Measurements from ENCODE around the gene SLC2A8.

Gene SLC2A8

DNA sequence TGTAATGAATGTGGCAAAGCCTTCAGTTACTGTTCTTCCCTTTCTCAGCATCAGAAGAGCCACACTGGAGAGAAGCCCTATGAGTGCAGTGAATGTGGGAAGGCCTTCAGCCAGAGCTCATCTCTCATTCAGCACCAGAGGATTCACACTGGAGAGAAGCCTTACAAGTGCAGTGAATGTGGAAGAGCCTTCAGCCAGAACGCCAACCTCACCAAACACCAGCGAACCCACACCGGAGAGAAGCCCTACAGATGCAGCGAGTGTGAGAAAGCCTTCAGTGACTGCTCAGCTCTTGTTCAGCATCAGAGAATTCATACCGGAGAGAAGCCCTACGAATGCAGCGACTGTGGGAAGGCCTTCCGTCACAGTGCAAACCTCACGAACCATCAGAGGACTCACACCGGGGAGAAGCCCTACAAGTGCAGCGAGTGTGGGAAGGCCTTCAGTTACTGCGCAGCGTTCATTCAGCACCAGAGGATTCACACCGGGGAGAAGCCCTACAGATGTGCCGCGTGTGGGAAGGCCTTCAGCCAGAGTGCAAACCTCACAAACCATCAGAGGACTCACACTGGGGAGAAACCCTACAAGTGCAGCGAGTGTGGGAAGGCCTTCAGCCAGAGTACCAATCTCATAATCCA, 47.4 kb downstream of the SLC2A8 start:
- no peak for DNase-seq

DNA sequence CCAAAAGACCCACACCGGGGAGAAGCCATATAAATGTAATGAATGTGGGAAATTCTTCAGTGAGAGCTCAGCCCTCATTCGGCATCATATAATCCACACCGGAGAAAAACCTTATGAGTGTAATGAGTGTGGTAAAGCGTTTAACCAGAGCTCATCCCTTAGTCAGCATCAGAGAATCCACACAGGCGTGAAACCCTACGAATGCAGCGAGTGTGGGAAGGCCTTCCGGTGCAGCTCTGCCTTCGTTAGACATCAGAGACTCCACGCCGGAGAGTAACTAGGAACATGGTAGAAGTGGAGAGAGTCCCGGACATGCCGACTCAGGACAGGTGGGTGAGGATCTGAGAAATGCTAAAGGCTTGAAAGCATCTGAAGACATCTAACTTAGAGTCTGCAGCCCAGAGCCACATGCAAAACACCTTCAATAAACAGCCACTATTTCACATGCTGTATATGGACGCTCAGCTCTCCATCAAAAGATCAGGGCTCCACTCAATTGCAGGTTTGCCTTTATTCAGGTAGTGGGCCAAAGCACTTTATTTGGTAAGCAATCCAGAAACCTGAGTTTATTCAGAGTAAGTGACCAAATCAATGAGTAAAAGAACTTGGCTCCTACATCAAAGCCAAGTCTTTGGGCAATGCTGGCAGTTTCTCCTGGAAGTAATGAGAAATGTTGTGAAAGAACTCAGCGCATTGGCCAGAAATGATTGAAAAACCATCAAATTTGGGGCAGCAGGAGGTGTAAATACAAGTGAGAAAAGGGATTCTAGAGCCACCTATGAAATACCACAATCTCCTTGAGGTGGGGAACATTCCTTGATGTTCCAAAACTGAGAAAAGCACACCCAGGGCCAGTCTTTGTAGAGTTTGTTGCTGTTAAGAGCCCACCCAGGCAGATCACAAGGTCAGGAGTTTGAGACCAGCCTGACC, 48.2 kb downstream of the SLC2A8 start:
- no peak for DNase-seq

DNA sequence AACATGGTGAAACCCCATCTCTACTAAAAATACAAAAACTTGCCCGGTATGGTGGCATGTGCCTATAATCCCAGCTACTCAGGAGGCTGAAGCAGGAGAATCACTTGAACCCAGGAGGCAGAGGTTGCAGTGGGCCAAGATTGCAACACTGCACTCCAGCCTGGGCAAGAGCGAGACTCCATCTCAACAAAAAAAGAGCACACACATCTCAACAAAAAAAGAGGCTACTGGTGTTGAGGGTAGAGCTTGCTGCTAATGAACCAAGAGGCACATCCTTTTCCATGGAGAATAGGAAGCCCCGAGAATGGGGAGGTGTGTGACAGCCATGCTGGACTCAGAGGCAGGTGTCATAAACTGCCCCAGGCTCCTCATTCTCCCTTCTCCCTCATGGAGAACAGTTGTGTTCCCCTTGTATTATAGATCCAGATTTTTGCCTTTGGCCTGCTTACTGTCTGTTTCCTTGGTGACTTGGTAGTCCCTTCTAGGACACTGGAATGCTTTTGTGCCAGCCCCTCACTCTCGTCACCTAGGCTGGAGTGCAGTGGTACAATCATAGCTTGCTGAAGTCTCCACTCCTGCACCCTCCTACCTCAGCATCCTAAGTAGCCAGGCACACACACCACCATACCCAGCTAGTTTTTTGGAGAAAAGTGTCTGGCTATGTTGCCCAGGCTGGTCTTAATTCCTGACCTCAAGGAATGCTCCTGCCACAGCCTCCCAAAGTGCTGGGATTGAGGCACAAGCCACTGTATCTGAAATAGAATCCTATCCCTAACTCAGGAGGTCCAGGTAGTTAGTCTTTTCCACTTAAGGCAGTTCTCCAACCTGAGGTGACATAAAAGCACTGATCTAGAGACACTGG, 49.1 kb downstream of the SLC2A8 start:
- DNase-seq, result no peak

DNA sequence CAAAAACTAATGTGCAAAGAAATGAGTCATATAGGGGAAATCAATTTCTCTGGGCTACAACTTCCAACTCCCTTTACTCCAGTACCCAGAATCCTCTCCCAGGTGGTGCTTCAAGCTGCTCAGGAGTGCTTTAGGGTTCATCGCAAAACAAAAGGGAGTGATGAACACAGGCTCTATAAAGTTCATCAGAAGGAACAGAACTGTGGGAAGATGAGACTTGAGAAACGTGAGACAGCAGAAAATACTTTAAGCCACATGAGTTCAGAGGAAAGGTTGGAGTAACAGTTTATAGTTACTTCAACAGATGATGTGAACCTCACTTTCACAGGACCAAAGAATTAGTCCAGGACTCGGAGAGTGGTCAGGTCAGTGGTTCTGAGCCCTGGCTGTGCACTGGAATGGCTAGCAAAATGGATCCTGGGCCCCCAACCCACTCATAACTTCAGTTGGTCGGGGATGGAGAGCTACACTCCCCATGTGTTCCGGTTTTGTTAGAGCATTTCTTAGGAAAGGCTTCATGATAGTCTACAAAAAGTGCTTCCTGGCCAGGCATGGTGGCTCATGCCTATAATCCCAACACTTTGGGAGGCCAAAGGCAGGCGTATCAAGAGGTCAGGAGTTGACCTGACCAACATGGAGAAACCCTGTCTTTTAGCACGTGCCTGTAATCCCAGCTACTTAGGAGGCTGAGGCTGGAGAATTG, 49.9 kb downstream of the SLC2A8 start:
- no peak for DNase-seq

DNA sequence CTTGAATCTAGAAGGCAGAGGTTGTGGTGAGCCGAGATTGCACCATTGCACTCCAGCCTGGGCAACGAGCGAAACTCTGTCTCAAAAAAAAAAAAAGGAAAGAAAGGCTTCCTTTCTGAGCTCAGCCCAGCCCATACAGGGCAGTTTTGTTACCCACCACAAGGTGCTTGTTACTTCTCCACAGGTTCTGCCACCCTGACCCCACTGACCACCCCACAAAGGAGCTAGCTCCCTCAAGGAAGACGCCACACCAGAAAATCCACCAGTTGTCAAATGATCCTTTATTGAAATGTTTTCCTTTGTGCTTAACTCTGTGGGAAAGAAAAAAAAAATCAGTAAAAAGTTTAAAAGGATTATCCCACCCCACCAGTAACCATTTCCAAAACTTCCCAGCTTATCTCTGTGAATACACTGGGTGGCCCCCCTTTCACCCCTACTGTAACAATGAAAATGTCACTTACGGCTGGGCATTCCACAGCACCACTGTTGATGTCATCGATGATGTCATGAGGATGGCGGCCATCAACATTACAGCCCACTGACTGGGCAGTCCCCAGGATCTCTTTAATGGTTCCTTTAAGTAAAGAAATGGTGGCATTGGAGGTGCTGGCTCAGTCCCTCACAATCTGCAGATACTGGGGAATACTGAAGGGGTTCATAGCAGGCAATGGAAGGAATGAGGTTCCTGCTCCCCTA, 50.6 kb downstream of the SLC2A8 start:
- DNase-seq, result no peak

DNA sequence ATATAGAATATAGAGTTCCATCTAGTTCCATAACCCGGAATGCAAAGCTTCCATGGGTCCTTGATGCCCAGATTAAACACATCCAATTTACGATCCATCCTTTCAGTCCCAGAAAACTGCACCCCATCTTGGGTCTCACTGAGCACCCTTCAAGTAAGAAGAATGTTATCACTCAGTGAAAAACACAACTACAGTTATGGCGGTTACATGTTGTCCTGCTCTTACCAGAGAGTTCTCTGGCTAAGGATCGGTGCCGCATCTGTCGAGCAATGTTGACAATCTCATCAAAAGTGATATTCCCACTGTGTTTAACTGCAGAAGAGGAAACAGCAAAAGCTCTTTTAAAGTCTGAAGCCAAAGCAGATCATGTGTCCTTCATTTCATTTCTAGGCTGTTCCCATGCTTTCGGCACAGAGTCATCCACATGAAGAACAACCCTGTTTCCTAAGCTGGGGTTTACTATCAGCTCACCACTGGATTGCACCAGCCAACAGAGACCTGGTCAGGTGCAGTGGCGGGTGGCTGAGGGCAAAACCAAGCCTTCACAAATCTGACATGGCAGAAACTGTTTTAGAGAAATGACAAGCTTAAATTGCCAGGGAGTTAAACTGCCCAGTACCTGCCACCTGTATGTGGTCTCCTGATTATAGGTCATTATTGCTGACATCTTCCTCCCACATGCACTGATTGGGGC, 51.3 kb downstream of the SLC2A8 start:
- DNase-seq, result no peak

DNA sequence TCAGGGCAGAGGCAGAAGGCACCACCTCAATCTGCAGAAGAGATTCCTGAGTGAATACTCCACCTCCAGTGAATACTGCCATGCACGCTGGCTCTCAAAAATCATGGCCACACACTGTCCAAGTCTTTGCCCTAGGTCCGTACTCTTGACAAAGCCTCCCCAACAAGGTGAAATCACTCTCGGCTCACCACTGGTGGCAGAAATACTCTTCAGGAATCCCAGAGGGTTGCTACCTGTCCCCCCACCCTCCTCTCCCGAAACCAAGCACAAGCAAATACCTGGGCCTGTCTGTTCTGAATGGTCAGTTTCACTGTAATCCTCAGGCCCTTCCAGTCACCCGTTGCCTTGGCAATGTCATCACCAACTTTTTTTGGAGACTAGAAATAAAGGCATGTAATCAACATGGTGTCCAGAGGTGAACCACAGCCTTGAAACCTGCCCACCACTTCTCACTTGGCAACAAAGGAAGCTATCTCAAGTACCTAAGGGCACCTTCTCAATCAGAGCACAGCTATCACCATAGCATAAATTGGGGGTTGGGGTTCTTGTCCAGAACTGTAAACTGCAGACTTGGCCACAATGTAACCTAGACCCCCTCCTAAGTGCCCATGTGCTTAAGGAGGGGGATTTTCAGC, 52.5 kb downstream of the SLC2A8 start:
- no peak for DNase-seq

DNA sequence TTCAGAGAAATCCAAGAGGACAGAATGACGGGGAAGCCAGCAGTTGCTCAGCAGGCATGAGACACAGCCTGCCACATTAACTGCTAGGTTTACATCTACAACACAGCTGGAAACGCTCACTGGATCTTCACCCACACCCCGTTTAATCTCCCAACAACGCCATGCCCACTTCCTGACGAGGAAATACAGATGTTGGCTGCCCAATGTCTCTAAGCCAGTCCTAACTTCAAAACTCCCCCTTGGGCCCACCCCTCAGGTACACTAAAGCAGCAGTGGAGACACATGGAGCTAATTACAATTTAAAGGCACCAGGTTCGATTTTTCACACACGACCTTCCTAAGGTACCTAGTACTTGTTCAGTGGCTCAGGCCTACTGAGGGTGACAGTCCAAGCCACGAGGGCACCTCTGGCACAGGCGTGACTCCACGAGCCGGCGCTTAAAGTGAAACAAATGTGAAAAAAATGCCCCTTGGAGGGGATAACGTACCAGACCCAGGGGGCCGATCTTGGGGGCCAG, 53.3 kb downstream of the SLC2A8 start:
- DNase-seq, result no peak

DNA sequence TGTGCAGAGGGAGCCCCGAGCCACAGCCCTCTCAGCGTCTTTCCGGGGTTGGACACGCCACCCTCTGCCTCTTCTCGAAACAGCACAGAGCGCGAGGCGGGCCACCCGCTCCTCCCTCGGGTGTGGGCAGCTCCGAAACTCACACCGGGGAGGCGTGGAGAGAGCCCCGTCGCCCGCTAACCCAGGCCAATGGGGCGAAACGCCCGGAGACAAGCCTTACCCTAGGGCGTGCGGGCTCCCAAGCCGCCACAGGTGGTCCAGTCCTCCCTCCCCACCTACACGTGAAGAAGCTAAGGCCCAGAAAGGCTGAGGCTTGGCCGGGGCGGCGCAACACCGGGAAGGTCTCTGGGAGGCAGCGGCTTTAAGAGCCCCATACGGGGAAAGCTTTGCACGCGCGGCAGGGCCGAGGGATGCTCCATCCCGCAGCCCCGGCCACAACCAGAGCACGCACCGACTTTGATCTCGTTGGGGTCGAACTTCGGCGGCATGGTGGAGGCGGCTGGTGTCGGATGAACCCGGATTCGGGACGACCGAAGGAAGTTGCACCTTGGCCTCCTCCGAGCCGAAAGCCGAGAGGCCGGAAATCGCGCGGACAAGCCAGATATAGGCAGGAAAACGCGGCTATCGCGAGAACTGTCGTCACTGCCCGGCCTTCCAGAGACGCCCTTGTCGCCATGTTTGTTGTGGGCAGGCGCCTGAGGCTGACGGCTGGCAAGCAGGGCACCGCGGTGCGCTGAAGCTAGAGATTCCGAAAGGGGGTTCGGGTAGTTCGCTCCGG, 54.0 kb downstream of the SLC2A8 start, which contains the start of the genes LRSAM1 and RPL12:
LRSAM1 (plus strand) TSS at position 681 of the 778 bp plus-strand sequence. CDS start 3,018 bp downstream, outside the sequence.
RPL12 (minus strand) TSS at position 577 of the 778 bp plus-strand sequence; CDS start at position 488, 89 bp downstream.
- DNase-seq, result peak; percentile 89

DNA sequence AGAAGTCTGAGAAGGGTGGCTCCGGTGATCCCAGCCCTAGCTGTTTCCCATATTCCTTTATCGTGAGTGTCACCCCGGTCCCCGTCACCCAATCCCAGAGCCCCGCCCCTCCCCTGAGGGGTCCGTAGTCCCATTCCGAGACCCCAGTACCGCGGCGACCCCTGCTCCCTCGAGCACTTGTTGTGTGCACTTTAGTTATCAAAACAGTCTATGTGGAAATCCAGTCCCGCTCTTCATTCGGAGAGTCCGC, 54.6 kb downstream of the SLC2A8 start:
- DNase-seq, result no peak

DNA sequence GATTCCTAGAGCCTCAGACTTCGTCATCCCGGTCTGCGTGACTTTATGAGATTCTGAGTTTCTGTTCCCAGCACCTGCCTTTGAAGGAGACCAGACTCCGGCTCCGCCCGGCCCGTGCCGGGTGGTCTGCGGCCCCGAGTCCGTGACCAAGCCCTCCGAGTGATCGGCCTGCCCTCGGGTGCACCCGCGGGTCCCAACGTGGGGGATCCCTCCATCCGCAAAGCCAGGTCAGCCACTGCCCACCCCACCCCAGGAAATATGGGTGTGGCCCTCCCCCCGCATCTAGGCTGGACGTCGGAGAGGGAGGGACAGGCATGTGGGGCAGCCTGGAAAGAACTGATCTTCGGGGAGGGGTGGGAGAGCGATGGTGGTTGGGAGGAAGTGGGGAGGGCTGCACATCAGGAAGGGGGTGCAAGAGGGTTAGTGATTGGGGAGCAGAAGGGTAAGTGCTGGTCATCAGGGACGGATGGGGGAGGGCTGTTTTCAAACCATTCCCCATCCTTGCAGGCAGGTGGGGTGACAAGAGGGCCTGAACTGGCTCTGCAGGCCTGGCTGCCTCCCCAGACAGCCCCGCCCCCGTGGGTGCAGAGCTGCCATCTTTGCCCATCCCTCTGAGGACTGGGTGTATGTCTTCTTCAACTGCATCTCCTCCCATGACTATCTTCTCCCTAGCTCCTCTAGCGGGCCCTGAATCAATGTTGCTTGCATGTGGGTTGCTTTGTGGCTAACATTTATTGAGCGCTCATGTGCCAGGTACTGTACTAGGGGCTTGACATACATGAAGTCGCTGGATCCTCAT, 55.1 kb downstream of the SLC2A8 start:
- peak; percentile 38 for DNase-seq

DNA sequence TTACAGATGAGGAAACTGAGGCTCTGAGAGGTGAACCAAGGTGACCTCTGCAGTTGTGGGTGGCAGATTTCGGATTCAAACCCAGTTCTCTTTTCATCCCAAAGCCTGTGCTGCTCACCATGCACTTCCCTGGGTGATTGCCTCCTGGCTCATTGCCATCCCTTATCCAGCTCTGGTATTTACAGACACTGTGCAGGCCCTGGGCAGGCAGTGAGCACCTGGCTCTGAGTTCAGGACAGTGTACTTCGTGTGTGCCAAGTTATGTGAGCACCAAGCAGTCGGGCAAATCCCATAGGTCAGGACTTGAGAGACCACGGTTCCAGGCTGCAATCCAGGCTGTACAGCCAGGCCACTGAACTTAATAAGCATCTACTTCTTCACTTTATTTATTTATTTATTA, 55.7 kb downstream of the SLC2A8 start:
- DNase-seq, result peak; percentile 27

DNA sequence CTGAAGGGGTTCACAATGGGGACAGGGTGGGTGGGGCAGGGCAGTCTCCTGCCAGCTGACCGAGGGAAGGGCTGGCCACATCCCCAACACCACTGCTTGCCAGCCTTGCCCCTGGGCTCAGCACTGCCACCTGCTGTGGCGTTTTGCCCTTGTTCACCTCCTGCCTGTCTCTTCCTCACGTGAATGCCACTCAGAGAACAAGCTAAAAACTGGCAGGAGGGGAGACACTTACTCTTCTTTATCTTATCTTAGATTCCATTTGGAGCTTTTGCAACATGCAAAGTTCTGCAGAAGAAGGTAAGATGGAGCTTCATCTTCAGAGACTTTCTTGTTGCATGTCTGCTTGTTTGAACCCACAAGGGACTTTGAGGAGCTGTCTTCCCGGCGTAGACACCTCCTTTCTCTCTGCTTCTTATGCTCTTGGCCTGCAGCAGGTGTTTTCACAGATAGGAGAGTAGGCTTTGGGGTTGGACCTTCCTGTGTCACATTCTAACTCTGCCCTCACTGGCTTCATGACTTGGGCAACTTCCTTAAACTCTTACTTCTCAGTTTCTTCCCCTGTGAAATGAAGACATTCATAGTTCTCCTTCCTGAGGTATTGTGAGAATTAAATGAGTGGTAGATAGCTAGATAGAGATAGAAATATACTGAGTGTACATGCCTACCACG, 58.5 kb downstream of the SLC2A8 start:
- no peak for DNase-seq

DNA sequence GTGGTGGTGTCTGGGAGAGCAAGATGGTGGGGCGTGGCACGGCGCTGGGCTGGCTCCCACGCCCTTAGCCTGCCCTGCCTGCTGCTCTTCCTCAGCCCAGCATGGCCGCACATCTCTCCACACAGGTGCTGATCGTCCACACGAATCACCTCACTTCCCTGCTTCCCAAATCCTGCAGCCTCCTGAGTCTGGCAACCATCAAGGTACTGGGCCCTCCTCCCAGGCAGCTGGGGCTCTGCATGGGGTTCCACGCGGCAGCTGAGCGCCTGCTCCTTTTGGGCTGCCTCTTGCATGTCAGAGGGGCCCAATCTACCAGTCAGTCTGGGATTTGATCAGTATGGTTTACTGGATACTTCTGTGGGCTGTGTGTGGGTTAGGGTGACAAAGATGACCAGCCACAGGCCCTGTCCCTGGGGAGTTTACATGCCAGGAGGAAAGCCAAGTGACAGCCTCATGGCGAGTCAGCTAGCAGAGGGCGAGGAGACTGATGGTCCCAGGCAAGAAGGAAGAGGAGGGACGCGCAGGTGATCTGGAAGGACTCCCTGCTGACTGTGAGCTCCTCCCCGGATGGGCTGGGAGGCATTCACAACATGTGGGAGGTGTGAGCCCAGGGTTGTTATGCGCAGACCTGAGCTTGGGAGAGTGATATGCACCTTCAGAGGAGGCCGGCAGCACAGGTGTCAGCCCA, 60.4 kb downstream of the SLC2A8 start:
- no peak for DNase-seq

Measured in NCI-H1105 (cell line).